ENCODE measurements around the gene TEX51.

DNA sequence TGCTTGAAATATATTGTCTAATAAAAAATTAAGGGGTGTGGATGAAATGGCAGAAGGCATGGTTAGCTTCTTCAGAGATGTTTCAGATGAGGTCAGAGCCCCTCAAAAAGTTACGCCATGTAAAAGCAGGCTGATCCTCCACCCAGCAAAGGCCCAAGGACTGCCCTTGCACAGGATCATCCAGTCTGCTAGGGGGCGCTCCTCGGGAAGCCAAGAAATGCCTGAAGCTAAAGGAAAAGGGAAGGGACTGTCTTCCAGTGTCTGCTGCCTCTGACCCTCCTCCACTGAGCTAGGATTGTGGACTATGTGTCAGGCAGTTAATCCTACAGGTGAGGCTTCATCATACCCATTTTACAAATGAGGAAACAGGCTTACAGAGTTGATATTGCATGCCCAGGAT is 33.8 kb upstream of the TEX51 start:
- TF ChIP-seq, protein P1, sequence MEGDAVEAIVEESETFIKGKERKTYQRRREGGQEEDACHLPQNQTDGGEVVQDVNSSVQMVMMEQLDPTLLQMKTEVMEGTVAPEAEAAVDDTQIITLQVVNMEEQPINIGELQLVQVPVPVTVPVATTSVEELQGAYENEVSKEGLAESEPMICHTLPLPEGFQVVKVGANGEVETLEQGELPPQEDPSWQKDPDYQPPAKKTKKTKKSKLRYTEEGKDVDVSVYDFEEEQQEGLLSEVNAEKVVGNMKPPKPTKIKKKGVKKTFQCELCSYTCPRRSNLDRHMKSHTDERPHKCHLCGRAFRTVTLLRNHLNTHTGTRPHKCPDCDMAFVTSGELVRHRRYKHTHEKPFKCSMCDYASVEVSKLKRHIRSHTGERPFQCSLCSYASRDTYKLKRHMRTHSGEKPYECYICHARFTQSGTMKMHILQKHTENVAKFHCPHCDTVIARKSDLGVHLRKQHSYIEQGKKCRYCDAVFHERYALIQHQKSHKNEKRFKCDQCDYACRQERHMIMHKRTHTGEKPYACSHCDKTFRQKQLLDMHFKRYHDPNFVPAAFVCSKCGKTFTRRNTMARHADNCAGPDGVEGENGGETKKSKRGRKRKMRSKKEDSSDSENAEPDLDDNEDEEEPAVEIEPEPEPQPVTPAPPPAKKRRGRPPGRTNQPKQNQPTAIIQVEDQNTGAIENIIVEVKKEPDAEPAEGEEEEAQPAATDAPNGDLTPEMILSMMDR (IDR thresholded peaks at IDR 0.05 in 2 of 3, conservative IDR thresholded peaks at IDR 0.05 in 1 of 3; ENCODE audit: borderline replicate concordance in 1 of 3, insufficient read depth in 1 of 3, low read depth in 2 of 3, low read length in 2 of 3), result peak; percentile 23 to 65 (median 64); a peak in 5 of 6 replicates
- TF ChIP-seq SRF (IDR thresholded peaks at IDR 0.05; ENCODE audit: low read depth) (no peak), ZNF274 (IDR thresholded peaks at IDR 0.05; ENCODE audit: low read depth, low read length) (no peak), RAD21 (IDR thresholded peaks at IDR 0.05; ENCODE audit: low read depth) (peak; percentile 26; the same call in 1 of the 2 replicates), POLR2A (IDR thresholded peaks at IDR 0.05; ENCODE audit: borderline replicate concordance, extremely low read depth, insufficient read depth, insufficient read length) (no peak), CEBPB (IDR thresholded peaks at IDR 0.05; ENCODE audit: low read depth) (no peak), YY1 (IDR thresholded peaks at IDR 0.05; ENCODE audit: extremely low read depth, insufficient replicate concordance, low read depth, low read length) (no peak)
- TF ChIP-seq, protein P2, sequence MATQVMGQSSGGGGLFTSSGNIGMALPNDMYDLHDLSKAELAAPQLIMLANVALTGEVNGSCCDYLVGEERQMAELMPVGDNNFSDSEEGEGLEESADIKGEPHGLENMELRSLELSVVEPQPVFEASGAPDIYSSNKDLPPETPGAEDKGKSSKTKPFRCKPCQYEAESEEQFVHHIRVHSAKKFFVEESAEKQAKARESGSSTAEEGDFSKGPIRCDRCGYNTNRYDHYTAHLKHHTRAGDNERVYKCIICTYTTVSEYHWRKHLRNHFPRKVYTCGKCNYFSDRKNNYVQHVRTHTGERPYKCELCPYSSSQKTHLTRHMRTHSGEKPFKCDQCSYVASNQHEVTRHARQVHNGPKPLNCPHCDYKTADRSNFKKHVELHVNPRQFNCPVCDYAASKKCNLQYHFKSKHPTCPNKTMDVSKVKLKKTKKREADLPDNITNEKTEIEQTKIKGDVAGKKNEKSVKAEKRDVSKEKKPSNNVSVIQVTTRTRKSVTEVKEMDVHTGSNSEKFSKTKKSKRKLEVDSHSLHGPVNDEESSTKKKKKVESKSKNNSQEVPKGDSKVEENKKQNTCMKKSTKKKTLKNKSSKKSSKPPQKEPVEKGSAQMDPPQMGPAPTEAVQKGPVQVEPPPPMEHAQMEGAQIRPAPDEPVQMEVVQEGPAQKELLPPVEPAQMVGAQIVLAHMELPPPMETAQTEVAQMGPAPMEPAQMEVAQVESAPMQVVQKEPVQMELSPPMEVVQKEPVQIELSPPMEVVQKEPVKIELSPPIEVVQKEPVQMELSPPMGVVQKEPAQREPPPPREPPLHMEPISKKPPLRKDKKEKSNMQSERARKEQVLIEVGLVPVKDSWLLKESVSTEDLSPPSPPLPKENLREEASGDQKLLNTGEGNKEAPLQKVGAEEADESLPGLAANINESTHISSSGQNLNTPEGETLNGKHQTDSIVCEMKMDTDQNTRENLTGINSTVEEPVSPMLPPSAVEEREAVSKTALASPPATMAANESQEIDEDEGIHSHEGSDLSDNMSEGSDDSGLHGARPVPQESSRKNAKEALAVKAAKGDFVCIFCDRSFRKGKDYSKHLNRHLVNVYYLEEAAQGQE (IDR thresholded peaks at IDR 0.05; ENCODE audit: low read depth), result no peak
- TF ChIP-seq, protein P3, sequence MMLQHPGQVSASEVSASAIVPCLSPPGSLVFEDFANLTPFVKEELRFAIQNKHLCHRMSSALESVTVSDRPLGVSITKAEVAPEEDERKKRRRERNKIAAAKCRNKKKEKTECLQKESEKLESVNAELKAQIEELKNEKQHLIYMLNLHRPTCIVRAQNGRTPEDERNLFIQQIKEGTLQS (IDR thresholded peaks at IDR 0.05), result no peak
- TF ChIP-seq, protein P4, sequence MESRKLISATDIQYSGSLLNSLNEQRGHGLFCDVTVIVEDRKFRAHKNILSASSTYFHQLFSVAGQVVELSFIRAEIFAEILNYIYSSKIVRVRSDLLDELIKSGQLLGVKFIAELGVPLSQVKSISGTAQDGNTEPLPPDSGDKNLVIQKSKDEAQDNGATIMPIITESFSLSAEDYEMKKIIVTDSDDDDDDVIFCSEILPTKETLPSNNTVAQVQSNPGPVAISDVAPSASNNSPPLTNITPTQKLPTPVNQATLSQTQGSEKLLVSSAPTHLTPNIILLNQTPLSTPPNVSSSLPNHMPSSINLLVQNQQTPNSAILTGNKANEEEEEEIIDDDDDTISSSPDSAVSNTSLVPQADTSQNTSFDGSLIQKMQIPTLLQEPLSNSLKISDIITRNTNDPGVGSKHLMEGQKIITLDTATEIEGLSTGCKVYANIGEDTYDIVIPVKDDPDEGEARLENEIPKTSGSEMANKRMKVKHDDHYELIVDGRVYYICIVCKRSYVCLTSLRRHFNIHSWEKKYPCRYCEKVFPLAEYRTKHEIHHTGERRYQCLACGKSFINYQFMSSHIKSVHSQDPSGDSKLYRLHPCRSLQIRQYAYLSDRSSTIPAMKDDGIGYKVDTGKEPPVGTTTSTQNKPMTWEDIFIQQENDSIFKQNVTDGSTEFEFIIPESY (IDR thresholded peaks at IDR 0.05; ENCODE audit: extremely low read depth, insufficient replicate concordance, low read length), result no peak

Data from HCT116 (cell line).